Panc1 (cell line): ENCODE measurements around the gene SH3BP1.
"Not testable (repeated sequence)": the region's sequence is repeated elsewhere in the genome, so short reads cannot be mapped to it uniquely, and the experiment has no call there.

Experiments
- CTCF ChIP-seq: fragments of 450-650 bp; IDR thresholded peaks from 2 replicates; pipeline ENCODE4 v1.5.1; 2017; ENCODE audit warnings: mild to moderate bottlenecking
- POLR2AphosphoS5 ChIP-seq: IDR thresholded peaks from 2 replicates; pipeline ENCODE4 v1.6.1; 2012; ENCODE audit warnings: mild to moderate bottlenecking, low read depth, low read length, moderate library complexity
- REST ChIP-seq, 2 experiments: IDR thresholded peaks; 2 replicates each; pipeline ENCODE4 v1.6.1; 2011 to 2012; ENCODE audit warnings: low read depth in 2 of 2, control low read depth in 1 of 2, low read length in 1 of 2, mild to moderate bottlenecking in 1 of 2, moderate library complexity in 1 of 2; ENCODE audit not compliant: insufficient read depth in 1 of 2
- SIN3A ChIP-seq: IDR thresholded peaks from 2 replicates; pipeline ENCODE4 v1.6.1; 2012; ENCODE audit warnings: low read depth, mild to moderate bottlenecking, low read length, moderate library complexity, borderline replicate concordance; ENCODE audit not compliant: insufficient read depth
- TCF7L2 ChIP-seq: IDR thresholded peaks from 2 replicates; pipeline ENCODE4 v1.6.1; 2011; ENCODE audit warnings: mild to moderate bottlenecking, low read depth, low read length, inconsistent platforms

GRCh38 chr22:37656583-37656982 lies 17.1 kb downstream of the SH3BP1 start:
- TF ChIP-seq CTCF; POLR2AphosphoS5; REST (IDR thresholded peaks at IDR 0.05; ENCODE audit: insufficient read depth in 1 of 2, low read depth in 2 of 2, low read length in 1 of 2); TCF7L2; SIN3A: not testable (repeated sequence)
